GM18951 (cell line): ENCODE data around the gene KCNT2.

Experiments
- POLR2A ChIP-seq: IDR thresholded peaks from 4 replicates; pipeline ENCODE4 v1.6.1; 2011; ENCODE audit warnings: mild to moderate bottlenecking; ENCODE audit not compliant: insufficient read length, insufficient read depth; ENCODE audit errors: extremely low read depth
- in situ Hi-C: fragments of 300-500 bp; cut with MboI; formaldehyde crosslinking; loops from one replicate; pipeline ENCODE4 v1.12.0; 2022; ENCODE audit warnings: low sequenced_read_pairs, mixed read lengths, inconsistent platforms; ENCODE audit not compliant: unreplicated experiment

KCNT2 gene

GRCh38 chr1:196403803-196404690, 204.2 kb downstream of the KCNT2 start:
- in situ Hi-C loops: no loop called here
- TF ChIP-seq POLR2A: no peak

GRCh38 chr1:196401891-196402290, 206.3 kb downstream of the KCNT2 start:
- TF ChIP-seq POLR2A: no peak
- in situ Hi-C loops: no loop called here

- TF ChIP-seq POLR2A: no peak
- in situ Hi-C loops: no loop called here
Measured at GRCh38 chr1:196401452-196401833, 206.8 kb downstream of the KCNT2 start.

GRCh38 chr1:196400478-196401451, 207.5 kb downstream of the KCNT2 start:
- in situ Hi-C loops: no loop called here
- TF ChIP-seq POLR2A: no peak

- TF ChIP-seq POLR2A: no peak
- in situ Hi-C loops: no loop called here
Measured at GRCh38 chr1:196399713-196400112, 208.5 kb downstream of the KCNT2 start.

- TF ChIP-seq POLR2A: no peak
Measured at GRCh38 chr1:196393742-196394141, 214.5 kb downstream of the KCNT2 start.

GRCh38 chr1:196393282-196393681, 215.0 kb downstream of the KCNT2 start:
- in situ Hi-C loops: no loop called here

More at GRCh38 chr1:196393742-196394141, 214.5 kb downstream of the KCNT2 start:
- in situ Hi-C loops: no loop called here

GRCh38 chr1:196387766-196388165, 220.5 kb downstream of the KCNT2 start:
- in situ Hi-C loops: no loop called here
- no peak for TF ChIP-seq POLR2A

More at GRCh38 chr1:196393282-196393681, 215.0 kb downstream of the KCNT2 start:
- no peak for TF ChIP-seq POLR2A

GRCh38 chr1:196385109-196385508, 223.1 kb downstream of the KCNT2 start:
- in situ Hi-C loops: no loop called here
- TF ChIP-seq POLR2A: no peak

- TF ChIP-seq POLR2A: no peak
- in situ Hi-C loops: no loop called here
Measured at GRCh38 chr1:196382383-196382782, 225.9 kb downstream of the KCNT2 start.

GRCh38 chr1:196381544-196381943, 226.7 kb downstream of the KCNT2 start:
- in situ Hi-C loops: no loop called here
- no peak for TF ChIP-seq POLR2A

GRCh38 chr1:196380316-196380715, 227.9 kb downstream of the KCNT2 start:
- in situ Hi-C loops: no loop called here

GRCh38 chr1:196377811-196378210, 230.4 kb downstream of the KCNT2 start:
- TF ChIP-seq POLR2A: no peak
- in situ Hi-C loops: no loop called here

More at GRCh38 chr1:196380316-196380715, 227.9 kb downstream of the KCNT2 start:
- TF ChIP-seq POLR2A: no peak
